AG08395 (cell line): ENCODE data around the gene SLC22A25.
"Not testable (repeated sequence)": the region's sequence is repeated elsewhere in the genome, so short reads cannot be mapped to it uniquely, and the experiment has no call there.

ENCODE experiments used
- DNase-seq: peaks from one replicate; pipeline ENCODE4 v3.0.0; 2012; ENCODE audit warnings: mixed read lengths, low spot score

SLC22A25 gene

GRCh38 chr11:63235471-63236461 lies 7.6 kb downstream of the SLC22A25 start:
- DNase-seq, result not testable (repeated sequence)

GRCh38 chr11:63229815-63230214 lies 13.6 kb downstream of the SLC22A25 start:
- no peak for DNase-seq

- no peak for DNase-seq
Measured at GRCh38 chr11:63227521-63228107, 15.8 kb downstream of the SLC22A25 start.

- DNase-seq, result no peak
Measured at GRCh38 chr11:63226488-63227114, 16.8 kb downstream of the SLC22A25 start.

- DNase-seq, result no peak
Measured at GRCh38 chr11:63214093-63214492, 29.3 kb downstream of the SLC22A25 start.

DNA sequence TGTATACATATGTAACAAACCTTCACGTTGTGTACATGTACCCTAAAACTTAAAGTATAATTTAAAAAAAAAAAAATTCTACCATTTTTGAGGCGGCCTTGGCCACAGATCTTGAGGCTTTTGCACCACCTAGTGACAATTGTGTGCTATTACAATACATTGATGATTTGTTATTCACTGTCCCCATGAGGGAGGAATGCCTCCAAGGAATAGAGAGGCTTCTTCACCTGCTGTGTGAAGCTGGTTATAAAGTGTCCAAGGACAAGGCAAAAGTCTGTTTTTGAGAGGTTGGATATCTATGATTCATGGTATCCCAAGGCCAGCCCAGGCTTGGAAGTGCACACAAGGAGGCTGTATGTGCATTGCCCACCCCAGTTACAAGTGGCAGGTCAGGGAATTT lies 30.7 kb downstream of the SLC22A25 start:
- DNase-seq, result peak; percentile 27

GRCh38 chr11:63210111-63210510 lies 33.3 kb downstream of the SLC22A25 start:
- no peak for DNase-seq
